Activated B cell treated with CpG ODN at 0.5 μM for 24 hours (primary cell): Measurements from ENCODE around the gene CD247. TPM values are rescaled to one million over a fixed set of nuclear protein-coding genes. Genes with fewer than 3 reads are reported as not detected.
A peak's percentile ranks its signal among the peaks of the same experiment; 100 is the strongest.

Source experiments
- ATAC-seq: fragments of 200-7000 bp; cut with Tn5 transposase; one replicate; pipeline ENCODE4 v1.10.0; 2021; ENCODE audit warnings: low read depth, mild to moderate bottlenecking, moderate library complexity
- CTCF ChIA-PET: fragments of 350-600 bp; sonication (Branson Sonifier 250); formaldehyde crosslinking; loops from one replicate; lab custom pipeline; 2021; ENCODE audit warnings: antibody characterized with exemption; lab: Charles Lee
- POLR2A ChIA-PET: fragments of 350-600 bp; sonication (Branson Sonifier 250); formaldehyde crosslinking; loops from one replicate; lab custom pipeline; 2021; ENCODE audit warnings: antibody characterized with exemption; lab: Charles Lee
- DNase-seq: peaks from one replicate; pipeline ENCODE4 v3.0.0; 2022
- H3K27ac Mint-ChIP-seq: one replicate; pipeline ENCODE4 v1.8.0; 2020; ENCODE audit warnings: mixed read lengths
- H3K27me3 Mint-ChIP-seq: one replicate; pipeline ENCODE4 v1.8.0; 2021; ENCODE audit warnings: mixed read lengths
- H3K36me3 Mint-ChIP-seq: one replicate; pipeline ENCODE4 v1.8.0; 2021; ENCODE audit warnings: low read depth, mixed read lengths
- H3K4me1 Mint-ChIP-seq: one replicate; pipeline ENCODE4 v1.8.0; 2021; ENCODE audit warnings: mixed read lengths
- H3K4me3 Mint-ChIP-seq: one replicate; pipeline ENCODE4 v1.8.0; 2020; ENCODE audit warnings: mild to moderate bottlenecking, mixed read lengths
- H3K9me3 Mint-ChIP-seq: one replicate; pipeline ENCODE4 v1.8.0; 2020; ENCODE audit warnings: mixed read lengths
- intact Hi-C: fragments of 100-400 bp; cut with micrococcal nuclease; formaldehyde crosslinking; loops from one replicate; pipeline ENCODE4 v1.15.1; 2024
- total RNA-seq: library from RNA; stranded (reverse); gene quantifications from 2 replicates; pipeline ENCODE4 v1.2.3, GENCODE V29; 2022
- TF ChIP-seq, protein P1 (sequence below): fragments of 200-600 bp; IDR thresholded peaks from one replicate; pipeline ENCODE4 v1.8.0; 2022; ENCODE audit warnings: antibody characterized with exemption, mild to moderate bottlenecking

The CD247 gene
- total RNA-seq, 1 donor from 2014 or later: 1.0 TPM

DNA sequence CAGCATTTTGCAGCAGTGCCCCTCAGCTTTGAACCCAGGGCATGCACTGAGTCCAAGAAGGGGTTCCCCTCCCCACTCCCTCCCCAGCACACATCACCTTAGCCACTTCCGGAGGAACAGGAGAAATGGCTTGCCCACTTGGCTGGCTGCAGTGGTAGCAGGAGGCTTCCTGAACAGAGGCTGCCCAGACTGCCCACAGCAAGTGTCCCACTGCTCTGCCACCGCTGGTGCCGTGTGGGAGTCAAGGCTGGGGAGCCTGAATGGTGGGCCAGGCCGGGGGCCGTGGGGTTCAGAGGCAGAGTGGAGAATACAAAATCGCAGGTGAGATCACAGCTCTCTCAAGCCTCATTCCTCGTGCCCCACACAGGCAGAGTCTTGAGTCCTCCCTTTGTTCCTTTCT, 34.5 kb downstream of the CD247 start:
- intact Hi-C loops: loop anchor here (1.0 kb wide), 1 partner anchor 29 kb away; no protein-coding TSS in a partner anchor
- Mint-ChIP-seq H3K27ac (no peak overlapping the region), H3K36me3 (no peaks in the 10 kb centered on the region), H3K4me1 (no peaks in the 10 kb centered on the region), H3K9me3 (no peaks in the 10 kb centered on the region), H3K4me3 (no peak overlapping the region), H3K27me3 (peaks cover 24% of the 10 kb centered on the region)
- ChIA-PET POLR2A (no interaction called here), CTCF (no interaction called here)
- TF ChIP-seq, protein P1, sequence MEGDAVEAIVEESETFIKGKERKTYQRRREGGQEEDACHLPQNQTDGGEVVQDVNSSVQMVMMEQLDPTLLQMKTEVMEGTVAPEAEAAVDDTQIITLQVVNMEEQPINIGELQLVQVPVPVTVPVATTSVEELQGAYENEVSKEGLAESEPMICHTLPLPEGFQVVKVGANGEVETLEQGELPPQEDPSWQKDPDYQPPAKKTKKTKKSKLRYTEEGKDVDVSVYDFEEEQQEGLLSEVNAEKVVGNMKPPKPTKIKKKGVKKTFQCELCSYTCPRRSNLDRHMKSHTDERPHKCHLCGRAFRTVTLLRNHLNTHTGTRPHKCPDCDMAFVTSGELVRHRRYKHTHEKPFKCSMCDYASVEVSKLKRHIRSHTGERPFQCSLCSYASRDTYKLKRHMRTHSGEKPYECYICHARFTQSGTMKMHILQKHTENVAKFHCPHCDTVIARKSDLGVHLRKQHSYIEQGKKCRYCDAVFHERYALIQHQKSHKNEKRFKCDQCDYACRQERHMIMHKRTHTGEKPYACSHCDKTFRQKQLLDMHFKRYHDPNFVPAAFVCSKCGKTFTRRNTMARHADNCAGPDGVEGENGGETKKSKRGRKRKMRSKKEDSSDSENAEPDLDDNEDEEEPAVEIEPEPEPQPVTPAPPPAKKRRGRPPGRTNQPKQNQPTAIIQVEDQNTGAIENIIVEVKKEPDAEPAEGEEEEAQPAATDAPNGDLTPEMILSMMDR: no peak
- DNase-seq: no peak
- ATAC-seq: no peak

DNA sequence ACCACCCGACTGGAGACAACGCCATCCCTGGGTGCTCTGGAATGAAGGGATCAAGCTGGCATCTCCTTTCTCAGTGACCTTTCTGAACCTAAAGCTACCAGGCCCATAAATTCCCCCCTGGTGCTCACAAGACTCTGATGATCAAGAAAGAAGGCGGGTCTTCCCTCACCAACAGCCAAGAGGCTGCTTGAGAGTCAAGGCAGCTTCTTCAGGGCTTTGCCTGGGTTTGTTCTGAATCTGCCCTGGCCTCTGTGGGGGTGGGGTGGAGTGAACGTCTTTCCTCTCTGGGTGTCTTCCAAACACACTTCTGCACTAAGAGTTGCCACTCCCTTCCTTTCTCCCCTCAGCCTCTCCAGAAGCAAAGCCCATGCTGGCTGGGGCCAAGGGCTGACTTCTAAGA, 36.1 kb downstream of the CD247 start:
- intact Hi-C loops: no loop called here
- DNase-seq: no peak
- CTCF ChIA-PET: no interaction called here
- Mint-ChIP-seq H3K4me1 (no peaks in the 10 kb centered on the region), H3K36me3 (no peaks in the 10 kb centered on the region), H3K27ac (peak overlapping the region; percentile 12), H3K9me3 (no peaks in the 10 kb centered on the region), H3K27me3 (peaks cover 24% of the 10 kb centered on the region), H3K4me3 (no peak overlapping the region)
- ATAC-seq: no peak
- TF ChIP-seq, protein P1: no peak
- POLR2A ChIA-PET: no interaction called here

DNA sequence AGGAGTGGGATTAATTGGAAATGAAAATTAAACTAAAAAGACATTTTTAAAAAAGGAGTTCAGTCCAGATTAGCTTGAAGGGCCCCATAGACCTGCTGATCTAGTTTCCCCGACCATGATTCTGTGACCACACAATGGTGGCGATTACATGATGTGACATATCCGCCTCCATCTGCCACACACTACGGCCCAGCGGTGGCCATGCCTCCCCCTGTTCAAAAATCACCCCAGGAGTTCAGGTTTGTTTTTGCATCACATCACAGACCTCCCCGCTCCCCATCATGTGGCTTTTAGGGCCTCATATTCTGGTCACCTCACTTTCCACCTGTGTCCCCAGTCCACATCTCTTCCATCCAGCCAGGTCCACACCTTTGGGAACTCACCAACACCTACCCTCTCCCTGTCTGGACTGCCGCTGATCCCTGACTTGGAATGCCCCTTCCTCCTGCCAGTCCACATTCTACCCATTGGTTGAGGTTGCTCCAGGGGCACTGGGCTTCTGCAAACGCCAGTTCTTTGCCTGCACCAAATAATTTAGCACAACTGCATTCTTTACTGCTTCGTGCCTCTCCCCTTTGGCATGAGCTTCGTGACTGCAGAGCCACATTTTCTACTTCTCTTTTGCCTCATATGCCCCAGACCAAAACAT, 38.9 kb downstream of the CD247 start:
- H3K27ac Mint-ChIP-seq: no peak overlapping the region
- H3K36me3 Mint-ChIP-seq: no peaks in the 10 kb centered on the region
- H3K4me3 Mint-ChIP-seq: no peak overlapping the region
- peaks cover 4% of the 10 kb centered on the region for H3K9me3 Mint-ChIP-seq
- CTCF ChIA-PET: no interaction called here
- no peaks in the 10 kb centered on the region for H3K4me1 Mint-ChIP-seq
- POLR2A ChIA-PET: no interaction called here
- no peak for ATAC-seq
- H3K27me3 Mint-ChIP-seq: peaks cover 20% of the 10 kb centered on the region
- no peak for DNase-seq
- intact Hi-C loops: no loop called here
- TF ChIP-seq, protein P1: no peak

DNA sequence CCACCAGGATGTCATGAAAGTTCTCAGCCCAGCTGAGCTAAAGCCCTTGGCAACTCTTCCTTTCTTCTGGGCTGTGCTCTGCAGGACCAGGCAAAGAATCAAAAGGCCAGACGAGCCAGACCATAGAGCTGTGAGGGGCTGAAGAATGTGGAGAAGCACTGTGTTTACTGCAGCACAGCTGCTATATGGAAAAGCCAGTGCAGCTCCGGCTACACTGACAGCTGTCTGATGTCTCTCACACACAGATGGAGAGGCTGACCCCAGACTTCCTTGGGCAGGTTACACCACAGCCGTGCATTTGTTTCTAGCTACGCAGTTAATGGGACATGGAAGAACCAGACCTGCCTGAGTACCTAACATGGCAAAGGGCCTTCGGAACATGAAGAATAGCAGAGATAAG, 40.3 kb downstream of the CD247 start:
- H3K4me3 Mint-ChIP-seq: no peak overlapping the region
- no peak for ATAC-seq
- ChIA-PET CTCF (no interaction called here), POLR2A (no interaction called here)
- H3K36me3 Mint-ChIP-seq: no peaks in the 10 kb centered on the region
- TF ChIP-seq, protein P1: no peak
- peaks cover 4% of the 10 kb centered on the region for H3K9me3 Mint-ChIP-seq
- H3K4me1 Mint-ChIP-seq: no peaks in the 10 kb centered on the region
- intact Hi-C loops: loop anchor here (2.0 kb wide), 1 partner anchor 21 kb away; no protein-coding TSS in a partner anchor
- no peak overlapping the region for H3K27ac Mint-ChIP-seq
- DNase-seq: no peak
- H3K27me3 Mint-ChIP-seq: peaks cover 27% of the 10 kb centered on the region

DNA sequence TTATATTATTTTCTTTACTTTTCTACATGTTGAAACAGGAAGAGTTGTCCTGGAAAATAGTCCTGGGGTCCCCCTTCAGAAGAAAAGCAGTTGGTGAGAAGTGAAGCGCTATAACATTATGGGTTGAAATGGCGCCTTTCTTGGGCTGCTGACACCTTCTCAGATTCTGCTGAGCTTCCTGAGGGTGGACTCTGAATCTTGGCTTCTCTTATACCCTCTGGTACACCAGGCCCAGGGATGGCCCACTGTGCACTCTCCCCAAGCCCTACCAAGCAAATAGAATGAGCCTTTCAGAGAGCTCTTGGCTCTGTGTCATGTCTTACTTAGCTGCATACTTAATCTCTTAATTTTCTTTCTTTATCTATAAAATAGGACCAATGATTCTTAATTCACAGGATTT, 42.3 kb downstream of the CD247 start:
- POLR2A ChIA-PET: no interaction called here
- Mint-ChIP-seq H3K27ac (no peak overlapping the region), H3K9me3 (peaks cover 4% of the 10 kb centered on the region), H3K4me1 (no peaks in the 10 kb centered on the region), H3K4me3 (no peak overlapping the region), H3K36me3 (no peaks in the 10 kb centered on the region), H3K27me3 (peaks cover 27% of the 10 kb centered on the region)
- no peak for ATAC-seq
- CTCF ChIA-PET: no interaction called here
- TF ChIP-seq, protein P1: no peak
- DNase-seq: no peak
- intact Hi-C loops: loop anchor here (2.0 kb wide), 1 partner anchor 23 kb away; no protein-coding TSS in a partner anchor
